NK-92 treated with Interleukin-12 subunit alpha and Interleukin-12 subunit beta, amount 100 ng/mL, for 24 hours (cell line): ENCODE measurements around the gene NUDT2.

Source experiments
- DNase-seq: peaks from one replicate; lab custom pipeline; 2025; lab: John Stamatoyannopoulos, UW

The NUDT2 gene

DNA sequence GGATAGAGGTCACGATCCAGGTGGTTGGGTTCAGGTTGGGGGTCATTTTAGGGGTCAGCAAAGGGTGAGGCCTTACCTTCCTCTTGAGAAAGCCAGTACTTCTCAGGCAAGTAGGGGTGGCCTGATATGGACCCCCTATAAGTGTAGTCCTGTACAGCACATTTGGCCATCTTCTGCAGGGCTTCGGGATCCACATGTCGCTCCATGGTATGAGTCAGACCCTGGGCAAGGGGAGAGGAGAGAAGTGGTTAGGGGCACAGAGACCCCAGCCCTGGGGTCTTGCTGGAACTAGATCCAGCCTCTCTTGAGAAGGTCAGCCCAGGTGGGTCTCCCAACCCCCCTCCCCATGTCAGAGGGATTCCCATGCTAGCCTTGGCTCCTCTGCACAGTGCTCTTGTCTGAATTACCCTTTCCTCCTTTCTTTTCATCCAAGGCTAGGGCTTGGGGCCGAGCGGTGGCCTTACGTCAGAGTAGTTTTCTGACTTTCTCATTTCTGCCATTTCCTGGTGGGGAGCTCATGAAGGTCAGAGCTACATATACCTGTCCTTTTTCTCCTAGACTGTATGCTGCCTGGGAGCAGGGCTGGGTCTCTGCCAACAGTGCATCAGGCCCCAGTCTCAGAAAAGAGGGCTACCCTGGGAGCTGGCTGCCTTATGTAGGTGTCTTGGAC is 56.3 kb downstream of the NUDT2 start:
- no peak for DNase-seq

DNA sequence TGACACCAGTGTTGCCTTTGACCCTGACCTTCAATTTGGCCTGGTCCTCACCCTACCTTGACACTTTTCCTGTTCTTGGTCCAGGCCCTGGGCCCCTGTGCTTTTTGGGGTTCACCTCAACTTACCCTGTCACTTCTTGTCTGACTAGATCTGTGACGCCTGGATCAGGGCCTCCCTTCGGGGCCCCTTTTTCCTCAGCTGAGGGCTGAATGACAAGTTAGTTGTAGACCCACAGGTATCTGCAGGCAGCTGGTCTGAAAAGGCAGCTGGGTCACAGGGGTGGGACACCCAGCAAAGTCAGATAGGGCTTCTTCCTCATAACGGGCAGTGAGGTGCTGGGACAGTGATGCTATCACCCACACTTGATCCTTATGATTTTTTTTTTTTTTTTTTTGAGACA is 57.3 kb downstream of the NUDT2 start:
- no peak for DNase-seq

DNA sequence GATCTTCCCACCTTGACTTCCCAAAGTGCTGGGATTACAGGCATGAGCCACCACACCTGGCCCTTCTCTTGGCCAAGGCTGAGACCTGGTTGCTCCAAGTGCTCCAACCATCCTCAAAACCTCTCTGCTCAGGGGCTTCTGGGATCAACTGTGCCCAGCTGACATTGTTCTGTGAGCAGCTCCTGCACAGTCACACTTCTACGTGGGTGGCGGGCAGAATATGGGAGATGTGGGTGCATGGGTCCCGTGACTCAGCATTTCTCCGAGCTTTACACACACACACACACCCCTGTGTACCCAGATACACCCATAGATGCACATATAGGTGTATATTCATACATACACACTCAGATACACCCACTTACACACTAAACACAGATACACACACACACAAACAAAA is 57.9 kb downstream of the NUDT2 start:
- DNase-seq: no peak

DNA sequence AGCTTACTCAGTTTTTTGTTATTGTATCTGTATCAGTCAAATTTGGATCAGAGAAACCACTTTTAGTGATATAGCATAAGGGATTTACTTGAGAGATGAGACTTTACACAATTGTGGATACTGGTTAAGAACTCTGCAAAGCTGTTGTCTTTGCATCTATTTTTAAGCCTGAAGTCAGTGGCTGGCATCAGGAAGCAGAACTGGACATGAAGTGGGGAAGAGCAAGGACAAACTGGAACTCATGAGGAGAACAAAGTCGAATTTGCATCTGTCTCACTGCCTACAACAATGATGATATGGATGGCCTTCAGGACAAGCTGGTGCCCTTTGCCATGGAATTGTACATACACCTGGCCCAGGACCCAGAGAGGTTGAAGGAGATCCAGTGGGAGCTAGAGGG is 63.1 kb downstream of the NUDT2 start:
- no peak for DNase-seq
